ENCODE results near the gene VPS26A. TPM values are rescaled to one million over a fixed set of nuclear protein-coding genes. Genes with fewer than 3 reads are reported as not detected.
"Not testable (repeated sequence)": the region's sequence is repeated elsewhere in the genome, so short reads cannot be mapped to it uniquely, and the experiment has no call there.

VPS26A gene
- total RNA-seq, 1 donor from 2014 or later = 38.0 TPM

DNA sequence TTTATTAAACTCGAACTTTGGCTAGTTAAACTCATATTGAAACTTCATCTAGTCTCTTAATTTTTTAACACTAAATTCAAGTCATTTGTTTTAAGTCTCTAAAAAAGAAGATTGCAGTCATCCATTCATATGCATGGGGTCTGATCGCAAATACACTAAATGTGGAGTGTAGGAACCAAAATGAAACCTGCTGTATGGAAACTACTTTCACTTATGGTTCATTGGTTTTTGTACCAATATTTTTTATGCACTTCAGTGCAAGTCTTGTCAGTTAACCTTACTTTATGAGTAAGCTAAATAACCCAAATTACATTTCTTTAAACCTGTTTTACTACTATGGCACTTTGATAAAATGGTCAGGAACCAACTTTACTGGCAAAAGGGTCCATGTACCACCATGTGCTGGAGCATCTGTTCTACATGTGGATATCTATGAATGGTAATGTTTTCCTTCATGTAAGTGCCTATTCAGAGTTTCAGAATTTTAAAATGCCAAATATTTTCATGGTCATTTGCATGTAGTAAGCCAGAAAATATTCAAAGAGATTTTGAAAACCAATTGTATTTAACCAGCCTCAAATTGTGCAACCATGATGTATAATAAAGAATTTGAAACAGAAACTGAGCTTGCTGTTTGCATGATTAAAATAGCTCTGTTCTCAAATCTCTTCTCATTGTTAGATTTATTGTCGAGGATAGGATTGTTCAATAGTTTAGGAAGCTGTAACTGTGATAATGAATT lies 48.4 kb downstream of the VPS26A start:
- intact Hi-C loops (cut with micrococcal nuclease) = no loop called here

DNA sequence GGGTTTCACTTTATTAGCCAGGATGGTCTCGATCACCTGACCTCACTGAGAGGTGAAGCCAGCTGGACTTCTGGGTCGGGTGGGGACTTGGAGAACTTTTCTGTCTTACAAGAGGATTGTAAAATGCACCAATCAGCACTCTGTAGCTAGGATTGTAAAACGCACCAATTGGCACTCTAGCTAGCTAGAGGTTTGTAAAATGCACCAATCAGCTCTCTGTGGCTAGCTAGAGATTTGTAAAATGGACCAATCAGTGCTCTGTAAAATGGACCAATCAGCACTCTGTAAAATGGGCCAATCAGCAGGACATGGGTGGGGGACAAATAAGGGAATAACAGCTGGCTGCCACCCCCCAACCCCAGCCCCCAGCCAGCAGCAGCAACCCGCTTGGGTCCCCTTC lies 51.3 kb downstream of the VPS26A start:
- intact Hi-C loops (cut with micrococcal nuclease) = not testable (repeated sequence)

DNA sequence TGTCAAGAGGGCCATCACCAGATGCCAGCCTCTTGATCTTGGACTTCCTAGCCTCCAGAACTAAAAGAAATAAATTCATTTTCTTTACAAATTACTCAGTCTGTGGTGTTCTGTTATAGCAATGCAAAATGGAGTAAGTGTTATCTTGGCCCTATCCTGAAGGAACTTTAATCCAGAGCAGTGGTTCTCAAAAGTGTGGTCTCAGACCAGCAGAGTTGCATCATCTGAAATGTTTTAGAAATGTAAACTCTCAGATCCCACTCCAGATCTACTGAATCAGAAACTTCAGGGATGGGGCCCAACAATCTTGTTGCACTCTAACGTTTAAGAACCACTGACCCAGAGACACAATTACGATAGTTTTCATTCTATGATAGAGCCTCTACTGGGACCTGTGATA lies 52.8 kb downstream of the VPS26A start:
- intact Hi-C loops (cut with micrococcal nuclease) = no loop called here

DNA sequence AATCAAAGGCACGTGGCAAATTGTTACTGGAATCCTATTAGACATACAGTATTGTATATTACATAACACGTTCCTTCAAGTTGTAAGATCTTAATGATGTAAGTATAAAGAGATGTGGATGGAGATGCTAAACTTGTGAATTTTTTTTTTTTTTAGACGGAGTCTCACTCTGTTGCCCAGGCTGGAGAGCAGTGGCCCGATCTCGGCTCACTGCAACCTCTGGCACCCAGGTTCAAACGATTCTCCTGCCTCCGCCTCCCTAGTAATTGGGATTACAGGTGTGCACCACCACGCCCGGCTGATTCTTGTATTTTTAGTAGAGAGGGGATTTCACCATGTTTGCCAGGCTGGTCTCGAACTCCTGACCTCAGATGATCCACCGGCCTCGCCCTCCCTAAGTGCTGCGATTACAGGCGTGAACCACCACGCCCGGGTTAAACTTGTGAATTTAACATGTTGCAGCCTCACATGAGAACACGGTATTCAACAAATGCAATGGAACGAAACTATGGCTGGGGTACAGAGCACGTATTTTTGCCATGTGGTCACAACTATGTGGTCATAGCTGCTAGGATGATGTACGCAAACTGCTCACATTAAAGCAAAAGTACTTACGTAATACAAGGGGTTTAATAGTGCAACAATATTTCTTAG lies 55.2 kb downstream of the VPS26A start:
- intact Hi-C loops (cut with micrococcal nuclease) = loop anchor here (1.0 kb wide), 8 partner anchors 50 to 278 kb away; partner anchors contain the start of genes DDX50, KIFBP and VPS26A

DNA sequence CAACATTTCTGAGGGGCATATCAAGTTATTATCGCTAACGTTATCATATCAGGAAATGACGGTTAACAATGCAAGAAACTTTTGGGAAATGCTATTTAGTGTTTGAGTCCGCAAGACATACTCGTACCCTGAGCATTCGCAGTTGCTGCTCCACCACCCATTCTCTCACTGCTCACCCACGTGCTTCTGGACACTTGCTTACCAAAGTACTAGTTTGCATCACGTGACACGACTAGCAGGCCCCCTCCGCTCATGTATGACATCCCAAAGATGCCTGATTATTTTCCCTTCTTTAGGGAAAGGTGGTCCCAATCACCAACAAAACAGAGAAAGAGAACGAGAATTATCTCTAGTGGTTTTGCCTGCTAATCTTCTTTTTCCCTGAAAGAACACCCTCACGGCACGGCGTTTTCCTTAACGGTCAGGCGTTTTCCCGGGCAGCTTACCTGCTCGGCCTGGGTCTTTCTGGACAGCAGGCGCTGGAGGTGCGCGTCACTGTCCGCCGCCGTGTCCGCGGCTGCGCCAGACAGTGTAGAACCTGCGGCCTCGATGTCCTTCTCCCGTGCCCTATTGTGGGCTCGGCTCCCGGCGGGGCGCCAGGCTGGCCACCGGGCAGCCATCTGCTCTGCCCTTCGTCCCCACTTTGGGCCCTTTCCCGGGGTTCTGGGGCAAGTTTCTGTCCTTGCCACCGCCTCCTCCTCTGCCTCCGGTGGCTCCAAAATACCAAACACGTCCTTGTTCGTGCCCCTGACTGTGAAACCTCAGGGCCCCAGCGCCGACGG lies 56.0 kb downstream of the VPS26A start, which contains the start of gene SUPV3L1:
SUPV3L1 (plus strand) TSS at position 492 of the 782 bp plus-strand sequence; CDS start at position 550, 58 bp downstream.
- intact Hi-C loops (cut with micrococcal nuclease) = loop anchor here (1.0 to 2.0 kb wide), 13 partner anchors 22 to 653 kb away; partner anchors contain the start of genes DDX50, KIFBP, SLC25A16 and VPS26A

DNA sequence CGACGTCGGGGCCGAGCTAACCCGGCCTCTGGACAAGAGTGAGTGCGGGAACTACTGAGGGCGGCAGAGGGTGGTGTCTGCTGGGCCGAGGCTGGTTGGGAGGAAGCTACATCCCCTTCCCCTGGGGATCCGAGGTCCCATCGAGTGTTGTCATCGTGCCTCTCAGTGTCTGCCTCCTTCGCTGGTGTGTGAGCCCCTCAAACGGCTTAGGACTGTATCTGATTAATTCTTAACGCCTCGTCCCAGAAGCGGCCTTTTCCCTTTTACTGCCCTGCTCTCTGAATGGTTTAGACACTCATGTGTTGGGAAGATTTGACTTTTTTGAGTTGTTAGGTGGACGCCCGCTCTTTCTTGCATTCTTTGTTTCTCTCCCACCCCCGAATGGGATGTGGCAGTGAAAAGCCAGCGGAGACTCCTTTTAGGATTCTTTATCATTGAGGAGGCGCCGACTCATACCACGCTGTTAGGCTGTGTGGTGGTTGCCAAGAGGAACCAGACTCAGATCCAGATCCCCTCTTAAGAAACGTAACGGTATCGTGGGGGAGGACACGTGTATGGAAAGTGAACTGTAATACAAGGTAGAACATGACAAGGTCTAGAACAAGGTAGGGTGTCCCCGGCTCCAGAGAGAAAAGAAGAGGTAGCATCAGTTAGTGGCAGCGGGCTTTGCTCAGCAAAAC lies 56.7 kb downstream of the VPS26A start:
- intact Hi-C loops (cut with micrococcal nuclease) = loop anchor here (1.0 to 2.0 kb wide), 5 partner anchors 22 to 653 kb away; partner anchors contain the start of gene SLC25A16

DNA sequence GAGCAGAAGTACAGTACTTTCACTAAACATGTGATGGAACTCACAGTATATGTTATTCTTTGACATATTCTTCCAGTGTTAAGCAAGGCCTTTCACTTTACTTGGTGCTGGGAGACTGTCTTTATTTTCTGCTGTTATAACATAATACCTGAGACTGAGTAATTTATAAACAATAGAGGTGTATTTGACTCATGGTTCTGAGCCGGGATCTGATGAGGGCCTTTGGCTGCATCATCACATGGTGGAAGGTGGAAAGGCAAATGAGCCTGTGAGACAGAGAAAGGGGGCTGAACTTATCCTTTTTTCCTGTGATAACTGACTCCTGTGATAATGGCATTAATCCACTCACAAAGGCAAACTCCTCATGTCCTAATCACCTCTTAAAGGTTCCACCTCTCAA lies 57.5 kb downstream of the VPS26A start:
- intact Hi-C loops (cut with micrococcal nuclease) = loop anchor here (2.0 kb wide), 1 partner anchor 227 kb away; no protein-coding TSS in a partner anchor

DNA sequence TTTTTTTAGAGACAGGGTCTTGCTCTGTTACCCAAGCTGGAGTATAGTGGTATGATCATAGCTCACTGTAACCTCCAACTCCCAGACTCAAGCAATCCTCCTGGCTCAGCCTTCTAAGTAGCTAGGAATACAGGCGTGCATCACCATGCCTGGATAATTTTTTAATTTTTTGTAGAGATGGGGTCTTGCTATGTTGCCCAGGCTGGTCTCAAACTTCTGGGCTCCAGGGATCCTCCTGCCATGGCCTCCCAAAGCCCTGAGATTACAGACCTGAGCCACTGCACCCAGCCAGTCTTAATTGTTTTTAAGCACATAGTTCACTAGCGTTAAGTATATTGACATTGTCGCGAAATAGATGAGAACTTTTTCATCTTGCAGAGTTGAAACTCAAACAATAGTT lies 58.0 kb downstream of the VPS26A start:
- intact Hi-C loops (cut with micrococcal nuclease) = no loop called here

DNA sequence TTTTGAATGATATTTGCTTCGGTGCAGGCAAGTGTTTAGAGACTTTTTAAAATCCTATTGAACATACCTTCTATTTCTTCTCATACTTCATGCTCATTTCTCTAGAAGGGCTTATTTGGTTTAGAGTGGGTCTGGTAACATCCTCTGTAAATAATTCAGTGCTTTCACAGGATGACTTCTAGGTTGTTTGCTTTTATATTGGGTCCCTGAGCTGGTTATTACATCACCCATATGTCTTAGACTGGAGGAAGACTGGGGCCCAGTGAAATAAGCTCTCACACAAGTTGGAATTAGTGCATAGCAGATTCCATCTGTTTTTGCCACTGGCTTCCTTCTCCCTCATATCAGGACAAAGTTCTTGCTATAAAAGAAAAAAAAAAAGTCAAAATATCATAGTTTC lies 62.5 kb downstream of the VPS26A start:
- intact Hi-C loops (cut with micrococcal nuclease) = no loop called here

DNA sequence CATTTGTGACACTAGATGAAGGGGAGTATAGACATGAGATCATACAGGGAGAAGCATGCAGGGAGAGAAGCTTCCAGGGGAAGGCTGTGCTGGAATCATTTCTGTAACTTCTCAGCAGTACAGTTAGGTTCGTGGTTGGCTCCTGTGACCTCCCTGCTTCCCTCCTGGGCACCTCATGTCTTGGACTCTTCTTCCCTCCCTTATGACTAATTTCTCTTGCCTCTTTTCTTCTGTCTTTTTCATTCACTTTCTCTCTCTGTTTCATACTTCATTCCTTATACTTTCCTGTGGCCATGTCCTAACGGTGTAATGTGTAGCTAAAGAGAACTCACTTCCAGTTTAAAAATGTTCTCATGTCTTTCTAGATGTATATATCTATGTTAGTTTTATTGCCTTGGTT lies 77.1 kb downstream of the VPS26A start:
- intact Hi-C loops (cut with micrococcal nuclease) = loop anchor here (5.0 kb wide), 1 partner anchor 244 kb away; the partner anchor contains the start of gene DDX21

DNA sequence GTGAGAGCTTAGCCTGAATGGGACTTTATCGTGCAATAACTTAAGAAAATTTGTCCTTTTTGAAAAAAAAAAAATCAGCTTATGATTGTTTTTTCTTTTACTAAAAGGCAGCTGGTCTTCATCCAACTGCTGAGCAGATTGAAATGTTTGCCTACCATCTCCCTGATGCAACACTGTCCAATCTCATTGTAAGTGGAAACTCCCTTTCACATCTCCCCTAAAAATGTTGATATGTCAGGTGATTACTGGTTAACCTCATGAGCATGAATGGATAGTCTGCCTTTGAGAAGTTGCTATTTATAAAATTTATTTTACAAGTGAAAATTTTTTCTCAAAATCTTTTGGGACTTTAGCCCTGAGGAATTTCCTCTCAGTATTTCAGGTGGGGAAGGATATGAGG lies 78.4 kb downstream of the VPS26A start:
- intact Hi-C loops (cut with micrococcal nuclease) = loop anchor here (1.0 to 5.0 kb wide), 3 partner anchors 22 to 245 kb away; partner anchors contain the start of genes DDX21 and SUPV3L1

DNA sequence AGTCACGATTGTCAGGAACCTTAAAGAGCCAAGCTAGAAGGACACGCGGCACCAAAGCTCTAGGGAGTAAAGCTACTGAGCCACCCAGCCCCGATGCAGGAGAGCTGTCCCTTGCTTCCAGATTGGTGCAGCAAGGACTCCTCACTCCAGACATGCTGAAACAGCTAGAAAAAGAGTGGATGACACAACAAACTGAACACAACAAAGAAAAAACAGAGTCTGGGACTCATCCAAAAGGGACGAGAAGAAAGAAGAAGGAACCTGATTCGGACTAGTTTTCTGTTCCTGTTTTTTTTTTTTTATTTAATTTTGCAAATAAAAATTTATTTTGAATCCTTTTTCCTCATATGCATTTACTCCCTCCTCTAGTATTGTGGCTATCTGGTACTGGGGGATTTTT lies 84.8 kb downstream of the VPS26A start:
- intact Hi-C loops (cut with micrococcal nuclease) = no loop called here

DNA sequence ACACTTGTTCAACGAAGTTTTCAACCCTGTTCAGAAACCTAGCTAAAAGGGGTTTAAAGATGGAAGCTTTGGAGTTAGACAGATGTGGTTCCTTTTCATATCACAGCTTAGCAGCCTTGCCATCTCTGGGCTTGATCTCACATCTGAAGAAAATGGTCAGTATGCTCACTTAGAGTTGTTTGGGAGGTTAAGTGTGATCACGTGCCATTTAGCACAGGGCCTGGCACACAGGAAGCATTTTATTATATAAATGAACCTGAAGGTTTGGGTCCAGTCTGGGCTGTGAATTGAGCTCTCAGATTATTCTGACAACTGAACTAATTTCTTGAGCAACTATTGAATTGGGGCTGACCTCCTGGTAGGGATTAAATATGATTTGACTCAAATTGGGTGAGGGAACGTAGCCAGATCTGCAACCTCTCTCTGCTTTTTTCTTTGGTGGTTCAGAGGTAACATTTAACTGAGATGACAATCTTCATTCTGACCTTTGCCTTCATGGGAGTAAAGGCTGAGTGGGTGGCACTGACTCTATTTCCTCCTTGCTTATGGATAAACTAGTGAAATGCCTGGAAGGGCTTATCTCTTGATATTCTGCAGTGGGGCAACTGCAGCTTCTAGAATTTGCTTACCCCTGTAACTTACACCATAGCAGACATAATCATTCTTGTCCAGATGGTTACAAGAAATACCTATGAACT lies 86.0 kb downstream of the VPS26A start:
- intact Hi-C loops (cut with micrococcal nuclease) = no loop called here

DNA sequence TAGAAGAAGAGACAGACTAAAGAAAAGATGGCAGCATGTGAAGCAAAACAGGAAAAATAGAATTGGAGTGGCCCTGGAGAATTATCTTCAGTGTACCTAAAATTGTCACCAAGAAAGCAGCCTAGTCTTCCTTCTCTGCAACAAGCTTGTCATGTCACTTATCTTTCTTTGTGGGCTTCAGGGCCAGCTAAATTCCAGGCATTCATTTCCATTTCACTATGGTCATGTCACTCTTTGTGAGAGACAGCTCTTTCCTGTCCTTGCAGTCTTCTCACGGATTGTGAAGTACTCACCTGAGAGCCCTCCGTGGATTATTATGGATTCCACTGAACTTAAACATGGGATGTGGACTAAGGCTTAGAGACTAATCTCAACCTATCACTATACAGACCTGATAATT lies 87.1 kb downstream of the VPS26A start:
- intact Hi-C loops (cut with micrococcal nuclease) = no loop called here

DNA sequence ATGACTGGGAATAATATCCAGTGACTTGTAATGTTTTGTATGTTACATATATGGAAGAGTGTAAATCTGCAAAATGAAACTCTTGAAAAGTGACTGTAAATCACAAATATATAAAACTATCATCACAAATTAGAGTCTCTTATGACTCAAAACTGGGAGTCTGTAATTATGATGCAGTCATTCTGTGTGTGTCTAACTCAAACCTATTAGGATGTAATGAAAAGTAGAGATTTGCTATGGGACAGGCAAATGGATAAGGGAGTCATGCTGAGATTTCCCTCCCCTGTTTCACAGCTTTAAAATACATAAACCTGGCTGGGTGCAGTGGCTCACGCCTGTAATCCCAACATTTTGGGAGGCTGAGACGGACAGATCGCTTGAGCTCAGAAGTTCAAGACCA lies 87.5 kb downstream of the VPS26A start:
- intact Hi-C loops (cut with micrococcal nuclease) = no loop called here

DNA sequence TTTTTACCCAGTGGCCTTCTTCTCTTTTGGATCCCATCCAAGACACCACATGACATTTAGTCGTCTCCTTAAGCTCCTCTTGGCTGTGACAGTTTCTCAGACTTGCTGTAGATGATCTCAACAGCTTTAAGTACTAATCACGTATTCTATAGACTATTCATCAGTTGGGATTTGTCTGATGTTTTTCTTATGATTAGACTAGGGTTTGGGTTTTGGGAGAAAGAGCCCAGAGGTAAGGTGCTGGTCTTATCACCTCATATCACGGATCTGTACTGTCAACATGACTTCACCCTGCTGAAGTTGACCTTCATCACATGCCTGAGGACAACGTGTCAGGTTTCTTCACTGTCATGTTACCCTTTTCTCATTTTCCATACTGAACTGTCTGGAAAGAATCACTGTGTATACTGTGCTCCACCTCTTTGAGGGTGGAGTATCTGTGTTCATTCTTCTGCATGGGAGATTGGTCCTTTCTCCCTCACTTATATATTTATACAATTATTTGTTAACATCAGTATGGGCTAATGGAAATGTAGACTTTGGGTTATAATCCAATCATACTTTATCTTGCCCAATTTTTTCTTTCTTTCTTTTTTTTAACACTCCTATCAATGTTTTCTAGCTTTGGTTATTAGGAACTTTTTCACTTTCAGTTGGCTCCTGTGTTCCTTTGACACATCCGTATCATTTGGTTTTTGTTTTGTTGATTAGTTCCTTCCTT lies 89.8 kb downstream of the VPS26A start:
- intact Hi-C loops (cut with micrococcal nuclease) = no loop called here

DNA sequence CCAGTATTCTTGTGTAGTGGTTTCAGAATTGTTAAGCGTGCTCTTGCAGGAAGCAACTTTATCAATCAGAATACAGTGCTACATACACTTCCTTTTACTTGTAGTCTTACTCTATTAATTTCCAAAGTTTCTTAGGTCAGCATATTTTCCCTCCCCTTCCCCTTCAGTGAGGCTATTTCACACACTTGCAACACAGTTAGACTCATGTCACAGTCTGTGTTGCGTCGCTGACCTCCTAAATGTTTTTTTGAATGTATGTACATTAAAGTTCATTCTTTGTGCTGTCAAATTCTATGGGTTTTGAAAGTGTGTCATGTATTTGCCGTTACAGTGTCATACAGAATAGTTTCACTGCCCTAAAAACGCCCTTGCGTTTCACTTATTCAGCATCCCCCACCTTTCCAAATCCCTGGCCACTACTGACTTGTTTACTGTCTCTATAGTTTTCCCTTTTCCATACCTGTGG lies 90.7 kb downstream of the VPS26A start:
- intact Hi-C loops (cut with micrococcal nuclease) = loop anchor here (1.0 kb wide), 1 partner anchor 10 kb away; no protein-coding TSS in a partner anchor

DNA sequence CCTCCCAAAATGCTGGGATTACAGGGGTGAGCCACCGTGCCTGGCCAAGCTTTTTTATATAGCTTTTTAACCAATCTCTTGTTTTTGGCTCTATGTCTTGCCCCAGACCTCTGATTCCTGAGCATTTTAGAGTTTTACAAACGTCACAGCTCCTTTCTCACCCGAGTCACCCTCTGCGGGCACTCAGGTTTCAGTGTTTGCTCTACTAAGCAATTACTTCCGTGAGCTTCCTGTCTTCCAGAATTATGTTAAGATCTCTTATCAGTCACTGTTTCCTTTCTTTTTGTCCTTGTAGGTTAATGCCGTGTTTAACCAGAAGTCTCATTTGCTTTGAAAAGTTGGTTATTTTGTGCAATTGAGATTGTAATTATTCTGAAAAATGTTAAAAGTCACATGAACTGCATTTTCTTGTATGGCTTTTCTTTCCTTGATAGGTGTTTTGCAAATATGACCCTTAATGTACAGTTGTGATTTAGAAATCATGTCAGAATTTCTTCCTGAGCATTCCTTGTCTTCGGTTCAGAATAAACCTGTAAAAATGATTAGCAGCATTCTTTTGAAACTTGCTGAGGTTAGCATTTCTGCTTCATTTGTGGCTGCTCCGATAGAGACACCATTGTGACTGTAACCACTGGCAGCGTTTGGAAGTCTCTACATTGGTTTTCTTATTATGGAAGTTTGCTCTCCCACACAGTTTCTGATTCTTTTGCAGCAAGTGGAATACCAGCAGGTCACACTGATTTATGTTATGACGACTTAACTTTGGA lies 91.6 kb downstream of the VPS26A start:
- intact Hi-C loops (cut with micrococcal nuclease) = loop anchor here (1.0 kb wide), 1 partner anchor 11 kb away; no protein-coding TSS in a partner anchor
